ENCODE measurements around the gene PPP2R2B. TPM values are rescaled to one million over a fixed set of nuclear protein-coding genes. Genes with fewer than 3 reads are reported as not detected.

Gene PPP2R2B
- total RNA-seq, 1 donor from 2014 or later = 0.25 TPM

GRCh38 chr5:146828385-146828784 is 50.2 kb downstream of the PPP2R2B start:
- DNase-seq (ENCODE audit: low read depth) = no peak

GRCh38 chr5:146827901-146828300 is 50.7 kb downstream of the PPP2R2B start:
- DNase-seq (ENCODE audit: low read depth) = no peak

- peak; percentile 38 for DNase-seq (ENCODE audit: low read depth)
Measured at GRCh38 chr5:146825033-146825432, 53.5 kb downstream of the PPP2R2B start.

- DNase-seq (ENCODE audit: low read depth) = no peak
Measured at GRCh38 chr5:146821732-146822131, 56.8 kb downstream of the PPP2R2B start.

GRCh38 chr5:146820987-146821386 is 57.6 kb downstream of the PPP2R2B start:
- DNase-seq (ENCODE audit: low read depth) = no peak

- no peak for DNase-seq (ENCODE audit: low read depth)
Measured at GRCh38 chr5:146818822-146819221, 59.7 kb downstream of the PPP2R2B start.

- no peak for DNase-seq (ENCODE audit: low read depth)
Measured at GRCh38 chr5:146817973-146818372, 60.6 kb downstream of the PPP2R2B start.

GRCh38 chr5:146816775-146817387 is 61.7 kb downstream of the PPP2R2B start:
- no peak for DNase-seq (ENCODE audit: low read depth)

- peak; percentile 76 for DNase-seq (ENCODE audit: low read depth)
Measured at GRCh38 chr5:146815411-146815810, 63.1 kb downstream of the PPP2R2B start.

GRCh38 chr5:146813346-146814157 is 65.0 kb downstream of the PPP2R2B start:
- DNase-seq (ENCODE audit: low read depth) = no peak

GRCh38 chr5:146805081-146805480 is 73.5 kb downstream of the PPP2R2B start:
- DNase-seq (ENCODE audit: low read depth) = peak; percentile 6

- no peak for DNase-seq (ENCODE audit: low read depth)
Measured at GRCh38 chr5:146802945-146803522, 75.5 kb downstream of the PPP2R2B start.

- DNase-seq (ENCODE audit: low read depth) = no peak
Measured at GRCh38 chr5:146799671-146800070, 78.9 kb downstream of the PPP2R2B start.

GRCh38 chr5:146799231-146799630 is 79.3 kb downstream of the PPP2R2B start:
- DNase-seq (ENCODE audit: low read depth) = no peak

GRCh38 chr5:146797658-146798057 is 80.9 kb downstream of the PPP2R2B start:
- DNase-seq (ENCODE audit: low read depth) = no peak

- no peak for DNase-seq (ENCODE audit: low read depth)
Measured at GRCh38 chr5:146796911-146797310, 81.6 kb downstream of the PPP2R2B start.

- DNase-seq (ENCODE audit: low read depth) = no peak
Measured at GRCh38 chr5:146796144-146796543, 82.4 kb downstream of the PPP2R2B start.

- no peak for DNase-seq (ENCODE audit: low read depth)
Measured at GRCh38 chr5:146794326-146795029, 84.1 kb downstream of the PPP2R2B start.

GRCh38 chr5:146793709-146794108 is 84.8 kb downstream of the PPP2R2B start:
- no peak for DNase-seq (ENCODE audit: low read depth)

- DNase-seq (ENCODE audit: low read depth) = no peak
Measured at GRCh38 chr5:146791471-146791870, 87.1 kb downstream of the PPP2R2B start.

- no peak for DNase-seq (ENCODE audit: low read depth)
Measured at GRCh38 chr5:146789712-146790653, 88.6 kb downstream of the PPP2R2B start.
